Amniotic epithelial cell (primary cell): ENCODE results near the gene TSPAN5.

Experiments used
- DNase-seq: peaks from one replicate; pipeline ENCODE4 v3.0.0-alpha.2; 2010; ENCODE audit warnings: low read depth

Gene TSPAN5

GRCh38 chr4:98617358-98618047 lies 40.9 kb downstream of the TSPAN5 start:
- no peak for DNase-seq

GRCh38 chr4:98615991-98616390 lies 42.4 kb downstream of the TSPAN5 start:
- DNase-seq: no peak

- no peak for DNase-seq
Measured at GRCh38 chr4:98614662-98615061, 43.7 kb downstream of the TSPAN5 start.

- DNase-seq: no peak
Measured at GRCh38 chr4:98614094-98614493, 44.3 kb downstream of the TSPAN5 start.

DNA sequence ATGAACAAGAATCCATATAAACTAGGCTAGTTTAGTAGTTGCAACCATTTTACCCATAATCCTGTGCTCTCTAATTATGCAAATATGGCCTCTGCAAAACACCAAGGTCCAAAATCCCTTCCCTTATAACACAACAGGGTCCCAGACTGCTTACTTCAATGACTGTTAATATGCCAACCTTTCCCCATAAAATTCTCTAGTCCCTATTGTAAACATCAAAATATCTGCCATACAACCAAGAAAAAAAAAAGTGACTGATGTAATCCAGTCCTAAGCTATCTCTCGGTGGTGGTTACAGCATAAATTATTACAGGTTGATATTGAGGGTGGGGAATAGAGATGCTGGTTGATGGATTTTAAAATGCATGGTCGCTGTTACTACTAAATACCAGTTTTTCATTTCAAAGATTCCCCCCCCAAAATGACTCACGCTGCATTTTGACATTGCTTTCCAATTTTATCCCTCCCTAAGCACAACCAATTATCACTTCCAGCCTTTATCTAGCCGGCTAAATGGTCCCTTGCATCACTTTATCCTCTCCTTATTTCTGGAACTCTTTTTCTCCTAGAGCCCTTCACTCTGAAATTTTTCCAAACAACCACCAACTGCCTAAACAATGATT lies 44.8 kb downstream of the TSPAN5 start:
- DNase-seq: no peak

DNA sequence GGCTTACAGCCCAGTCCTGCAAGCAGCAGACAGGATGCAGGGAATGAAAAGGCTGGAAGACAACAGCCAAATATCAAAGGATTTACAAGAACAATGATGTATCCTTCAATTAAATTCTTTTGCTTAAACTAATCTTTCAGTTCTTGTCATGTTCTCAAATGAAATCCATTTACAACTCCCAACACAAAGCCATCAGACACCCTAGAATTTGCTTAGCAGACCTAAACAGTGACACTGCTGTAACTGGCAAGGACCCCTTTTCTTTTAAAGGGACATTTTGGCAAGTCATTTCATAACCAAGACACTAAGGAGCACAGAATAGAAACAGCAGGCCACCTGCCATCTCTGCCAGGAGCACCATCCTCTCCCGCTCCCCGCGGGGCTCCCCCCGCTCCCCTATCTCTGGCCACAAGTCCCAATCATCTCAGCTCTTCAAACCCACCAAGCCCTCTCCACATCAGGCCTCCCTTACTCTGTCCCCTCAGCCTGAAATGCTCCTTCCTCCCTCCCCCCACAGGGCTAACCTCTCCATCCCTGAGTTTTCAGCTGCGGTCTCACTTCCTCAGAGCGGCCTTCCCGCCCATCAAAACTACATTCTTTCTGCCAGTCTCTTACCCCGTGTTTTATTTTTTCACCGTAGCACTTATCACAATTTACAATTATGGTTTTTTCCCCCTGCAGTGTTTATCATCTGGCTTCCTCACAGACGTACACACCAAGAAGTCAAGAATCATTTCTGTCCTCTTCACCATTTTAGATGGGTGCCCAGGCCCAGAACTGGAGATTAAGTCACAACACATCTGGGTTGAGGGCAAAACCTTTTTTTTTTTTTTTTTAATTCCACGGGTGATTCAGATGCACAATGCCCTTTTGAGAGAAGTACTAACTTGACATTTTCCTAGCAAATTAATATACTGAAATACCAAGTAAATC lies 45.8 kb downstream of the TSPAN5 start:
- DNase-seq: no peak

DNA sequence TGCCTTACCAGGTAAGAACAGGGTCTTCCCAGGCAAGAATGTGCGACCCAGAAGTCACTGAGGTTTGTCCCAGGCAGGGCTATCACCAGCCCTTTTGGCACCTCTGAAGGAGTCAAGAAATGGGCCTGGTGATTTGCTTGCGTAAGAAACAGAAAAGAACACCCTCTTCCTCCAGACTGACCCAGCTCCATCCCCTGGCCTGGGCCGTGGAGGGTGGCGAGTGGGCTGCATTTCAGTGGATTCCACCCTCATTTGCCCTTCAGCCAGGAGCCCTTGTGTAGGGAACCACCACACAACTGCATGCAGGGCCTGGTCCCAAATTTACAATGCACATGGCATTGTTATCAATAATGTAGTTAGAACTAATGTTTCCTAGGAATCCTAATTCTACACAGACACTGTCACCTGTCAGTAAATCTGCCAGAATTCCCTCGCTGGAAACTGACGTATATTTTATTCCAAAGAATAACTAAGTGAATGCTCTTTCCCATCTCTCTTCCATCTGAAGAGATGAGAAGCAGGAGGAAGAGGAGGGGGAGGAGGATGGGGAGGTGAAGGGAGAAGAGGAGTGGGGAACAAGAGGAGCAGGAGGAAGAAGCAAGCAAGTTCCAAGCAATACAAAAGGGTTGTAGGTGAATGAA lies 46.6 kb downstream of the TSPAN5 start:
- no peak for DNase-seq

DNA sequence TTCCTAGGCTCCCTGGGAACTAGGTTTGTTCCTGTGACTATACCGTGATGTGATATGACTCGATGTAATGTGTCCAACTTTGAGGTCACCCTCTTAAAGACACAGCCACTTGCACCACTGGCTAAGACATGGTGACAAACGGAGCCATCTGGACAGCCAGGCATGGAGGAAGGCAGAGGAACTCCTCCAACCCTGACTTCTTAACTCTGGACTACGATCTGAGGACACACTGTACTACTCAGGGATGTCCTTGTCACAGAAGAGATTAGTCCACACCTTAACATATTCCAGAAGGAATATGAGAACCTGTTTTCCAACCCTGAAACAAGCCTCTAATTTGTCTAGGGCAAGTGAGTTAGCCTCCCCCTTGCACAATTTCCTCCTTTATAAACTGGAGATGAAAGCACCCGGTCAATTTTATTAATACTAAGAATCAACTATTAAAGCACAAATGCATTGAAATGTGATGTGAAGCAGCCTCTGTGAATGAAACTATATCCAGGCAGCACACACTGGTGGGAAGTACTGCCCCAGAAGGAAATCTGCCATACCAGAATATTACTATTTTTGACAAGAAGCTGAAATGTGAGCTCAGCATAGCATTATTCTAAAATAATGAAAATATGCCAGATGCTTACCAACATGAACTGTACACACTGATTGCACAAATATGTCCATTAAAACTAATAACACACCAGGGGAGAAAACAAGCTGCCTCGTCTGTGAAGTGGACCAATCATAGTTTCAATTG lies 47.3 kb downstream of the TSPAN5 start:
- no peak for DNase-seq

GRCh38 chr4:98610431-98610830 lies 48.0 kb downstream of the TSPAN5 start:
- no peak for DNase-seq

DNA sequence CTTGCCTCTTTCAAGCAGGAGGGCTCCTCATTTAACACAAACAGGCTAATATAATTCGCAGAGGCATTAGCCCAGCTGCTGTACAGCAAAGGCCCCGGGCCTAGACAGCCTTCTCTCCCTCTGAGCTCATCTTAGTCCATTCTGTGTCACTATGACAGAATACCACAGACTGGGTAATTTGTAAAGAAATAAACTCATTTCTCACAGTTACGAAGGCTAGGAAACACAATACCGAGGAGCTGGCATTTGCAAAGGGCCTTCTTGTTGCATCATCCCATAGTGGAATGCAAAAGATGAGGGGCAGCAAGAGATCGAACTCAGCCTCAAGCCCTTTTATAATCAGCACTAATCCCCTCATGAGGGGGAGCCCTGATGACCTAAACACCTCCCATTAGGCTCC lies 48.5 kb downstream of the TSPAN5 start:
- DNase-seq: no peak

DNA sequence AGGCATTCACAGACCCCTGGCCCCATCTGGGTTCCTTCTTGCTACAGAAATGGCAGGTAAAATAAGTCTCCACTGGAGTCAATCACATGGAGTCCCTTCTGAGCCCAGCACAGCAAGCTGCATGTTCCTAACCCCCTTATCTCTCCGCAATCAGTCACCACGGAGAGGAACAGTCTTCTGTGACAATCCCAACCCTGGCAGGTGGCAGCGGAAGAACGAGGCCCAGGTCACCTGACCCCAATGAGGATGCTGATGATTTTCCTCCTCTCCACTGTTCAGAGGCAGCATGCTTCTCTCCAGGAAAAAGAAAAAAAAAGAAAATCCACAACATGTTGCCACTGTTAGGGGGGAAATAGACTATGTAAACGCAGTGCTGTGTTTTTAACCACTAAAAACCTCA lies 50.1 kb downstream of the TSPAN5 start:
- no peak for DNase-seq

DNA sequence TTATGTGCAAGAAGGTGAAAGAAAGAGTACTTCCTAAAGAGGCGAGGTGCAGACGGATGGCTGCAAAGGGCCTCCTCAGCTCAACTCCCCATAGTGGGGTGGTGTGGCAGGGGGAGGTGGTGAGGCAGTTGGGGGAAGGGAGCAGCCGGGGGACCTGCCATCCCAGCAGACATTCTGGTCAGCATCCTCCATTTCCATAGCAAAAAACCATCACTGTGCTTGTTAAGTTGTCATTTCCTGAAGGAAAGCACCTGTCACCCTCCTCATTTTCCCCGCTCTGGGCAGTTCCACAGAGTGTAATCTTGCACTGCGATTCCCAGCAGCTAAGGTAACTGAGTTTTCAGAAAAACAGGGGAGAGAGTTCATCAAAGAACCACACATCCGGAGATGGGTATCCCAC lies 51.5 kb downstream of the TSPAN5 start:
- no peak for DNase-seq

DNA sequence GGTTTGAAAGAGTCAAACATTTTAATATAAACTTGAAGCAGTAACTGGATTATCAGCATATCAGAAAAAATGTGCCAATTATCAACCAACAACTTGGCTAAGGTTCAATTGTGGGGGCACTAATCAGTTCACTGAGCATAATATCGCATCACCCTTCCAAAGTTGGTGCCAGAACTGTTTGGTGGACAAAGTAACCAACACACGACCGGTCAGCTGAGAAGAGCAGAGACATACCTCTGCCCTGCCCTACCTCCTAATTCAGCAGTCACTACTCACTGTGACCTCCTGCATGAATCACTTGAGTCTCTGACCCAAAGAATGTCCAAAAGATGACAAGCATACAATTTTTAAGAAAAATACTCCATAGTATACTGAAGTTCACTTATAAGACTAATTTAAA lies 53.2 kb downstream of the TSPAN5 start:
- DNase-seq: no peak

- DNase-seq: peak; percentile 69
Measured at GRCh38 chr4:98604723-98605122, 53.7 kb downstream of the TSPAN5 start.

- peak; percentile 75 for DNase-seq
Measured at GRCh38 chr4:98603683-98604521, 54.5 kb downstream of the TSPAN5 start.

GRCh38 chr4:98602270-98602669 lies 56.1 kb downstream of the TSPAN5 start:
- no peak for DNase-seq

DNA sequence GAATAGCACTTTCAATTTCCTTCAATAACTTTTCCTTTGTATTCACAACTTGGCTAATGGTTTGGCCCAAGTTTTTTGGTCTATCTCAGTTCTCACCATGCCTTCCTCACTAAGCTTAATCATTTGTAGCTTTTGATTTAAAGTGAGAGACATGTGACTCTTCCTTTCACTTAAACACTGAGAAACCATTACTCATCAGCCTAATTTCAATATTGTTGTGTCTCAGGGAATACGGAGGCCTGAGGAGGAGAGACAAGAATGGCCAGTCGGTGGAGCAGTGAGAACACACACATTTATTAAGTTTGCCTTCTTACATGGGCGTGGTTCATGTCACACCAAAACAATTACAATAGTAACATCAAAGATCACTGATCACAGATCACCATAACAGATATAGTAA lies 56.7 kb downstream of the TSPAN5 start:
- no peak for DNase-seq

DNA sequence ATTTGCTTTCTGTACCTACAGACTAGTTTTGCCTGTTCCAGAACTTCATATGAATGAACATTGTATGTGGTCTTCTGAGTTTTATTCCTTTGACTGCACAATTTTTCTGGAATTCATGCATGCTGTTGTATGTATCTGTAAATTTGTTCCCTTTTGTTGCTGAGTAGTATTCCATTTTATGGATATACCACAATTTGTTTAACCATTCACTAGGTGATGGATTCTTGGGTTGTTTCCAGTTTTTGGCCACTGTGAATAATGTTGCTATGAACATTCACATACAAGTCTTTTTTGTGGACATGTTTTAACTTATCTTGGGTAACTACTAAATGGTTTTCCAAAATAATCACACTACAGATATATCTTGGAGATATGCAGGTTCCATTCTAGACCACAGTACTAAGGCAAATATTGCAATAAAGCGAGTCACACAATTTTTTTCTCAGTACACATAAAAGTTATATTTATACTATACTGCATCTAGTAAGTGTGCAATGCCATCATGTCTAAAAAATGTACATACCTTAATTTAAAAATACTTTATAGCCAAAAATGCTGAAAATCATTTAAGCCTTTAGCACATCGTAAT lies 58.7 kb downstream of the TSPAN5 start:
- DNase-seq: no peak

DNA sequence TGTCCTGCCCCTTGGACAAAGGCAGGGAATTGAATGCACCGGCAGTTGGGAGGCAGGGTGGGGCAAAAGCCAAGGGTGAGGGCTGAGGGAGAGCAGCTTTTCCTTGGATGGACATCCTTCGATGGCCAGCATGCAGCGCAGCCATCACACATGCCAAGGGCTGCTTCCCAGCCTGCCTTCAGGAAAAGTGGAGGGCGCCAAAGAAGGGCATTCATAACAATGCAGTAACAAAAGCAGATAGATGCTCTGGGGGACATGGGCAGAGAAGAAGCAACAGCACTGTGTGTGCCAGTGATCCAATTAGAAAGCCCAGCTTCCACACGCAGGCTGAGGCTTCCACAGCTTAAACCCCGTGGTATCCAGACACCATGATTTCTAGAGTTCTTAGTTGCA lies 71.5 kb downstream of the TSPAN5 start:
- no peak for DNase-seq

DNA sequence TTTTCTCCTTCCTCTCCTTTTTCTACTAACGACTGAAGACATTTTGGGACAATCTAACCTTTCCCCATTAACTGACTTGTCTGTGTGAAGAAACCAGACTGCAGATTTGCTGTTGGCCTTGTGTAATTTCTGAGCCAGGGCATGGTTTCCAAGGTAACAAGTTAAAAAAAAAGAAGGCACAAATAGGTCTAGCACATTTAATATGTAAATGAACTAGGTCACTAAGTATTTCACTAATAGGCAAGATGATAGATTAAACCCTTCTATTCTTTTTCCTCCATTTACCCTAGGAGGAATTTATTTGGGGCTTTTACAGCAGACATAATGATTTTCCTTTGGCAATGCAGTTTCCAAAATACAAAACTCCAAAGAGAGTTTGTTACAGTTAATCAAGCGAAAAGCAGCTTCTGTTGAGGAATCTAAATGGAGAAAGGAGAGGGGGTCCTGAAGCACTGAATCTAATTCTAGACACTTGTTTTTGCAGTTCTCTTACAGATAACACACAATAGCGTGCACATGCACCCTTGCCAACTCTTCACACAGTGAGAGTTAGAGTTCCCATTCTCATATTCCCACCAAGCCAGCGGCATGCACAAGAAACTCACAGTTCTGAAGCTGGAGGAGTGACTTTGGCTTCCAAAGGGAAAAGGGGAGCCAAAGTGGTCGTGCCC lies 72.0 kb downstream of the TSPAN5 start:
- no peak for DNase-seq
